Activated CD8-positive, alpha-beta memory T cell treated with anti-CD3 and anti-CD28 coated beads for 36 hours (primary cell): ENCODE measurements around the gene NDST1. TPM values are rescaled to one million over a fixed set of nuclear protein-coding genes. Genes with fewer than 3 reads are reported as not detected.

Experiments
- CTCF ChIA-PET: fragments of 350-600 bp; sonication (Branson Sonifier 250); formaldehyde crosslinking; loops from one replicate; lab custom pipeline; 2021; ENCODE audit warnings: antibody characterized with exemption; lab: Charles Lee
- POLR2A ChIA-PET: fragments of 350-600 bp; sonication (Branson Sonifier 250); formaldehyde crosslinking; loops from one replicate; lab custom pipeline; 2021; ENCODE audit warnings: antibody characterized with exemption; lab: Charles Lee
- total RNA-seq, 2 experiments: library from RNA; stranded (reverse); gene quantifications; one replicate each; pipeline ENCODE4 v1.2.3, GENCODE V29; 2021

Gene NDST1
- total RNA-seq, 2 experiments from 2014 or later: 3.2 to 4.8 TPM

DNA sequence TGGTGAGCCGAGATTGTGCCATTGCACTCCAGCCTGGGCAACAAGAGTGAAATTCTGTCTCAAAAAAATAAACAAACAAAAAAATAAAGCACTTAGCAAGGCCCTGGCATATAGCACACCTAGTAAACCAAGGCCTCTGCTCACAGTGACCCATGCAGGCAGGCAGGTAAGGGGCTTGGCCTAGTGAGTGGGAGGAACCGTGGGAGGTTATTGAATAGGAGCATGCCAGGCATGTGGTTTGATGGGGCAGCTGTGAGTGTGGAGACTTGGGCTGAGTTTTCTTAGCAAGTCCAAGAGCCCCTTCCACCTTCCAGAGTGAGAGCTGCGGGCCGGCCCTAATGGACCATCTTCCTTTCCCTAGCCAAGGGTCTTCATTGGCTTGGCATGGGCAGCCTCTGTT lies 4.5 kb upstream of the NDST1 start:
- ChIA-PET POLR2A (interaction anchor here (0.6 kb wide), 1 partner anchor 296 kb away, joined by 3 read pairs; no protein-coding TSS in a partner anchor), CTCF (no interaction called here)

DNA sequence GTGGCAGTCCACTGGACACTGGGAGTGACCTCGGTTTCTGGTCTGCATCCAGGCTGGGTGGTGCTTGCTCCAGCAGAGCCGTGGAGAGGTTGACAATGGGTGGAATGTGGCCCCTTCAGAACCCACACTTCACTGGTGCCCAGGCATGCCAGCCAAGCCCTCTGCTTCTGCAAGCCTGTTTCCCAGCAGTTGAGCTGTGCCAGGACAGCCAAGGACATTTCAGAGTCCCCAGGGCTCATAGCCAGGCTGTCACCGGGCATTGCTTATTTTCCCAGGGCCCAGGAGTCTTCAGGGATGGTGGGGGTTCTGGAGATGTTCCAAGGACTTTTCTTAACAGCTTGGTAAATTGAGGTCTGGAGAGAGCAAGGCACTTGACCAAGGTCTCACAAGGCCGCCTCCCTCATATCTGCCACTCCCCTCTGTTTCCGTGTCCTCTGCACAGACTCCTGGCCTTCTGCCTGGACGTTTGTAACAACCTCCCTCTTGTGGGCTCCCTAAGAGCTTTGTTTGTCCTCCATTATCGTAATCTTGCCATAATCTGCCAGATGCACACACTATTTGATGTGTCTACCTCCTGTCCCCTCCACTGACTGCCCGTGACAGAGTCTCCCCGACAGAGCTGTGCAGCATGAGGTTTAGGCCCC lies 3.8 kb upstream of the NDST1 start:
- ChIA-PET POLR2A (no interaction called here), CTCF (interaction anchor here (0.6 kb wide), 1 partner anchor 29 kb away, joined by 6 read pairs; no protein-coding TSS in a partner anchor)

DNA sequence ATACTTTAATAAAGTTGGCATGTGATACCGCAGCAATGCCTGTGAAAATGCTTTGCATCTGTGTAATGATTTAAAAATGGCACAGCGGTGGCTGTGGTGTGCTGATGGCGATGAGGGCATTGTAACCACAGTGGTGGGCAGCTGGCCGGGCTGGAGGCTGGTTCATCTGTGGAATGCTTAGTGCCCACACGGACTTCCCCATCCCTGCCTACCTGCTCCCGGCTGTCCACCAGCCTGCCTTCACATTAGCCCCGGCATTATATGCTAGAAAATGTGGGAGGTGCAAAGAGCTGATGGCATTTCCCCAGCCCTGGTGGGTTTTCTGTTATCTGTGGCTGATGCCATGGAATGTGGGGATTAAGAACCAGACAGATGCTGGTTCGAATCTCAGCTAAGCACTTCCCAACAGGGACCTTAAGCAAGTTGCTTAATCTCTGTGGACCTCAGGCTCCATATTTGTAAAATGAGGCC lies 2.9 kb upstream of the NDST1 start:
- ChIA-PET CTCF (no interaction called here), POLR2A (no interaction called here)

DNA sequence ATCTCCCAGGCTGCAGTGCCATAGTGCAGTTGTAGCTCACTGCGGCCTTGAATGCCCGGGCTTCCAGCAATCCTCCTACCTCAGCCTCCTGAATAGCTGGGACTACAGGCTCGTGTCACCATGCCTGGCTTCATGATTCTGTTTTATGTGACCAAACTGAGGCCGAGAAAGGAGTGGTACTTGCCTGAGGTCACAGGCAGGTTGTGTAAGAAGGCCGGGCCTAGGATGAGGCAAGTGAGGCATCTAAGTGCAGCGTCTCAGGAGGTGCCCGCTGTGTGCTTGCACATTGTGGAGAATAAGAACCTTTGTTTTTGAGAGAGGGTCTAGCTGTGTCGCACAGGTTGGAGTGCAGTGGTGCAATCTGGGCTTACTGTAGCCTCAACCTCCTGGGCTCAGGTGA lies 2.1 kb upstream of the NDST1 start:
- POLR2A ChIA-PET: no interaction called here
- CTCF ChIA-PET: no interaction called here

DNA sequence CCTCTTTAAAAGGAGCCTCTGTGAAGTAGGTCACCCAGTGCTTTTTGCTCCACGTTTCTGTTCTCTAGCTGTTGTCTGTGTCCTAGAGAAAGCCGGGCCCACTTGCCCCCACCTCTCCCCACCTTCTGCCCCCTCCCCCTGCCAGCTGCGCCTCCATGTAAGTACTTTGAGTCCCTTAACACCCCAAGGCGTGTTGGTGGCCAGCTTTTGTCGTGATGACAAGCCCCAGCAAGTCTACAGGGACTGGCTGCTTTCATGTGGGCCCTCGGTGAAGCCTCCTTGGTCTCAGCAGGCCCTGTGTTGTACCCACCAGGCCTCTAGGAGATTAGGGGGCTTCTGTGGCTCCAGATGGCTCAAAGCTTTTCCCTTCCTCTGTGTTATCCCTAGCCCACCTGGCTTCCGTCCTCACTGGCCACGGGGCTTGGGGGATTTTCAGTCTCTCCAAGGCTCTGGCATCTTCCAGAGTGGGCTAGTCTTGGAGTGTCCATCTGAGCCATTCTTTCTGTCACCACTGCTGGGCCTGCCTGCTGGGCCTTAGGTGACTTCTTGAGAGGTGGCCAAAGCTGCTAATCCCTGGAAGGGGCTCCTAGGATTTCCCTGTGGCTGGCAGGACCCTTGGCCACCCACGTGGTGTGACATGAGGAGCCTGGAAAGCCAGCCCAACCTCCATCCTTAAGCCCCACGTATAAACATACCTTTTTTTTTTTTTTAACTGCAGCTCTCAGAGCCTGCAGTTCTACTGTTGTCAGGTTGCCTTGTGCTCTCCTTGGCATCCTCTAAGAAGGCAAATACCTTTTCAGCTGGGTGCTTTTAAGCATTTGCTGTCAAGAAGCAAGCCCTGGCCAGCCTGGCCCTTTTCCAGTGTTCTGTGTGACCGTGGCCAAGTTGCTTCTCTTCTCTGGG lies 1.1 kb upstream of the NDST1 start:
- POLR2A ChIA-PET: no interaction called here
- CTCF ChIA-PET: interaction anchor here (0.7 kb wide), 1 partner anchor 216 kb away, joined by 3 read pairs; no protein-coding TSS in a partner anchor

DNA sequence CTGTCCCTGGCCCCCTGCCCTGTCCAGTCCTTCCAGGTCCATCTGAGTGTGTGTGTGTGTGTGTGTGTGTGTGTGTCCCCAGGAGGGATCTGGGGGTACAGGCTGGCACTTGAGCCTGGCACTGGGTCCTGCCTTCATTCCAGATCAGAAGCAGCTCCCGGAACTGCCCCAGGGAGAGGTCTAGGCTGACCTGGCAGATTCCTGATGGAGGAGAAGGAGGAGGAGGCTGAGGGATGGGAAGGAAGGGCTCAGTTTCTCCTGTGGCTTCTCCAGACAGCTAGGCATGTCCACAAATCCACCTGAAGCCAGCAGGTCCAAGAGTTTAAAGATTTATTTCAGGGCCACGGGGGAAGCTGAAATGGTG lies 328 bp downstream of the NDST1 start:
- POLR2A ChIA-PET: no interaction called here
- CTCF ChIA-PET: no interaction called here

DNA sequence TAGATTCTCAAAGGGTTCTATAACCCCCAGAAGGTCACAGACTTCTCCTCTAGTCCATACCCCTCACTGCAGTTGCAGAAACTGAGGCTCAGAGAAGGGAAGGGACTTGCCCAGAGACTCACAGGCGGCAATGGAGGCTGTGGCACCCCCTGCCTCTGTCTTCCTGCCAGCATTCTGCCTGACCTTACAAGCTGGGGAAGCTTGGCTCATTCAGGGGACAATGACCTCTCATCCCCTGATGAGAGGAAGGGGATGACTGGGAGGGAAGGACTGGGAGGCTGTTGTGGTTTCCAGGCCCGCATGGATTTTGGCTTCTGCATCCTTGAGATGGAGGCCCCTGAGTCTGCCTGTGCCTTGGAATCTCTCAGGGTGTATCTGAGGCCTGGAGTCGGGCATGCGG lies 897 bp downstream of the NDST1 start:
- ChIA-PET CTCF (no interaction called here), POLR2A (no interaction called here)

DNA sequence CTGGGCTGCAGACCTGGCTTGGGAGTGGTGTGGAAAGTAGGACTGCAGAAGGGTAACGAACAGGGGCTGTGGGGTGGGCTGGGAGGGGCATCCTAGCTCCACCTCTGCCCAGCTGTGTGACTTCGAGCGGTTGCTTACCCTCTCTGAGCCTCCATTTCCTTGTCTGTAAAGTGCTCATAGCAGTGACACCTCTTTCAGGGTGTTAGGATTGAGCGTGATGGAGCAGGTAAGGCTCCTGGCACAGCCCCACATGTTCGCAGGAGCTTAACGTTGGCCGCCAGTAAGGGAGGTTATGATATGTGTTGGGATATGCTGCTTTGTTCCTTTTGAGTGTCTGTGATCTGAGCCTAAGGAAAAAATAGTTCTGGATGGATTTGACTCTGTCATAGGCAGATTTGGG lies 2.1 kb downstream of the NDST1 start:
- CTCF ChIA-PET: no interaction called here
- POLR2A ChIA-PET: no interaction called here

DNA sequence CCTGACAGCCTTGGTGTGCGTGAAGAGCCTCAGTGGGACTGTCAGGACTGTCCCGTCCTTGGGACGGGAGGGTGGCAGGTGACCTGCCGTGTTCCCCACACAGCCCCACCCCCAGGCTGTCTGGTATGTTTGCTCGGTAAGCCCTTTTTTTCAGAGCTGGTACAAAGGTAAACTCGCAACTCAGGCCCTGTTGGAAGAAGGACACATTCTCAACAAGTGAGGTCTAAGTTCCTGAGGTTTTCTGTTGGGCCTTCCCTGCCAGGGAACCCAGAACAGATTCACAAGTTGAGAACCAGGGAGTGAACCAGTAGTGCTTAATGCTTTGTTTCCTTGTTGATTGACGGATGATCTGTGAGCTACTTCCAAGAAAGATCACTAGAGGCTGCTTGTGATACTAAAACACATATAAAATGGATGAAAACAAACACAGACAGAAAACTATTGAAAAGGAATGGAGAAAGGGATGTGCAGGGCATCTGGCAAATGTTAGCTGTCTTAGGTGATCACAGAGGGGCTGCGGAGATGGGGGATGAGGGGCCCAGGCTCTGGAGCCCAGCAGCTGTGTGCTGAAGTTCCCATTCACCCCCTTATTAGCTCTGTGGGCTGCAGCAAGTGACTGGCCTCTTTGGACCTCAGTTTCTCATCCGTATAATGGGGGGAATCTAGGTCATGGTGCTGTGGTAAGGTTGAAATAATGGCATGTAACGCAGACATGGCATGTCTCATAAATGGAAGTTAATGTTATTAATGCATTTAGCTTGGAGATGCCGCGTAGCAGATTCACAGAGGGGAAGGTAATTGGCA lies 2.7 kb downstream of the NDST1 start:
- POLR2A ChIA-PET: no interaction called here
- CTCF ChIA-PET: interaction anchor here (0.8 kb wide), 1 partner anchor 51 kb away, joined by 3 read pairs; no protein-coding TSS in a partner anchor

DNA sequence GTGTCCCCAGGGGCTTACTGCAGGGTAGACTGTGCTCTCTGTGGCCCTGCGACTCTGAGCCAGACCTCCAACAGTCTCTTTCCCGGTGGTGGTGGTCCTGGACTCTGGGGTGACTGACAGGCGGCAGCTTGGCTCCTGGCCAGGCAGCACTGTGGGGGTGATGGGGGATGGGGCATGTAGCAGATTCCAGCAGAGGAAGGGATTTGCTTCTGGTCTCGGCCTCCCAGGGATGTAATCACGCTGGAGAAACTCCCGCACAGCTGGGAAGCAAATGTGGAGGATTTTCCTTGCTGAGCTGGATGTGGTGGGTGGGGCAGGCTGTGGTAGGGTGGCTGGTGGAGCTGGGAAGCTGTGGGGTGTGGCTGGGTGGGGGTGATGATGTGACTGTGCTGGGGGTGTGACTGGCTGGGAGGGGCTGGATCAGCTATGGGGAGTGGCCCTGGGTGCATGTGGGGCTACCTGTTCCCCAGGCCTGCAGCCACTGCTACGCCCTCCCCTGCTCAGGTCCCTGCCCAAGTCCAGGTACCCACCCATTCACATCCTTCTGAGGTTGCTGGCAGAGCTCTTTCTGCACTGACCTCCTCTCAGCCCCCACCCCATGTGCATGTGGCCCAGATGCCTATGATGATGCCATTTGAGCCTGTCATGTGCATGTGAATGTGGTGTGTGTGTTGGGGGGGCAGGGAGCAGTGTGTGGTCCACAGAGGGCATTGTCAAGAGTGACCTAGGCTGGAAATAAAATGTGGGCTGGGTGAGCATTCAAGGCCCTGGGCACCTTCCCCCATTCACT lies 3.8 kb downstream of the NDST1 start:
- POLR2A ChIA-PET: no interaction called here

DNA sequence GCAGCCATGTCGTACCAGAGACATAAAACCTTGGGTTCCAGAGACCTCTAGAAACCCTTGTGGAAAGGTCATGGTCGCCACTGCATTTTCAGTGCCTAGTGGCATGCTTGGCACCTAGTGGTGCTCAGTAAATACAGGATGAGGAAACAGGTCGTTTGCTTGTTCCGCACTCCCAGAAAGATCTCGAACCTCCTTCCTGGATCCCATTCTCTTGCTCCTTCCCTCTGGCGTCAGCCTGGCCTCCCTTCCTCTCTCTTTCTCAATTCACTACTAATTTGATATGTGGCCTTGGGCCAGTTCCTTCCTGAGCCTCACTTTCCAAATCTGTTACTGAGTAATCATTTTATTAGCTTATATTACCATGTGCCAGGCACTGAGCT lies 4.4 kb downstream of the NDST1 start:
- CTCF ChIA-PET: no interaction called here

More for the DNA sequence above, 3.8 kb downstream of the NDST1 start:
- CTCF ChIA-PET: no interaction called here

DNA sequence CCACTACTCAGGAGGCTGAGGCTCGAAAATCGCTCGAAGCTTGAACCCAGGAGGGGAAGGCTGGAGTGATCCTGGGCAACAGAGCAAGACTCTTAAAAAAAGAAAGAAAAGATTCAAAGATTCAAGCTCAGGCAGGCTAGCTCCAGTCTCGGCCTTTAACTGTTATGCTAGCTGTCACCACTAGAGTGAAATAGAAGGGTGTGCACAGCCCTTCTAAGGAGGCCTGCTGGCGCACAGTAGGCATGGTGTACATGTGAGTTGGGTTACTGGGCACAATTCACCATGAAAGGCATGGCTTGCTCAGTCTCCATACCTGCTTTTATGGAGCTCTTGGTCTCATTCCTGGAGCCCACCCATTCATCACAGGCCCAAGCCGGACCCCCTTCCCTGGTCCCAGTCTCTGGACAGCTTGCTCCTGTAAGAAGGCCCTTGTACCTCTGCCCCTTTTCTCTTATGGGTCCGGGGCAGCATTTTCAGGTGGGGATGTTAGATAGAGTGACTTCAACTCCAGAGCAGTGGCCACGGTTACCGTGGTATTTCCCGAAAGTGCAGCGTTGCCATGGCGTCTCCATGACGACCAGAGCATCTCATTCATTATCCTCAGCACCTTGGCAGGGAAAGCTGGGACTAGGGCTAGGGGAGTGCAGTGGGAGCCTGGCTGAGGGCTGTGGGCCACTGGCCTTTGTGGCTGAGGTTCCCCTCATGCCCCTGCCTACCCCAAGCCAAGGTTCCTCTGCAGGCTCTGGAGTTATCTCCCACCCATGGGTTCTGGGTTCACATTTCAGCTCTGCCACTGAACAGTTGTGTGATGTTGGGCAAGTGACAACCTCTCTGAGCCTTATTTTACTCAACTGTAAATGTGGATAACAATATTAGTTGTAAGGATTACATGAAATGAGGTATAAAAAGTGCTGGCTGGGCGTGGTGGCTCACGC lies 5.7 kb downstream of the NDST1 start:
- CTCF ChIA-PET: no interaction called here
- POLR2A ChIA-PET: no interaction called here

More for the DNA sequence above, 4.4 kb downstream of the NDST1 start:
- POLR2A ChIA-PET: no interaction called here

DNA sequence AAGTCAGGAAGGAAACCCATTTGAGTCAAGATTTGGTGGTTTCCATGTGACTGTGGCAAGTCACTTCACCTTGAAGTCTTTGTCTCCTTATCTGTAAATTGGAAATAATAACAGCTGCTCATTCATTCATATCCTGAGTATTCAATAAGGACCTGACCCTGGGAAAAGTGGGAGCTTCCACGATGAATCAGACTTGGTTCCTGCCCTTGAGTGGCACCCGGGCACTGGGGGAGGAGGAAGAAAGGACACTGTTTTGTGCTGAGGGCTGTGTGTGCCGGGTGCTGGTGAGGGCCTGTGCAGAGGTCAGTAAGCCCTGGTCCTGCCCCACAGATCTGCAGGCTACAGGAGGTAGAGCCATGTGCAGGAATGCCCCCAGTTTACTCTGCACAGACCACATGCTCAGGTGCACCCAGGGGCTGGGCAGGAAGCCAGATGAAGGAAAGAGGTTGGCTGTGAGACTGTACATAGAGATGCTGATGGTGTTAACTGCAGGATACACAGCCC lies 6.8 kb downstream of the NDST1 start:
- ChIA-PET POLR2A (no interaction called here), CTCF (no interaction called here)

DNA sequence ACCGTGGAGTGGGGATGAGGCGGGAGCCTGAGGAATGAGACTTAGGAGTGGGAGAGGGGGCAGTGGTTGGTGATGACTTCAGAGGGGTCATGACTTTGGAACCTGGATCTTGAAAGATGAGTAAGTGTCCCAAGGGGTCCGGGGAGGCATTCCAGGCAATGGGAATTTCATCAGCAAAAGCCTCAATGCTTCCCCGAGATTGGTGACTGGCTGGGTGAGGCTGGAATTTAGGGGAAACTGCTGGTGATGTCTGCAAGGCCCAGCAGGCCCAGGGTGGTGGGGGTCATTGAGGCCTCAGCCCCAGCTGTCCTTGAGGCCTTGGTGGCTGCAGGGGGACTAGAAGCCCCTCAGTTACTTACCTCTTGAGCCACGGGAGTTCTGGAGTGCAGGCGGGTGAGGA lies 7.5 kb downstream of the NDST1 start:
- ChIA-PET CTCF (no interaction called here), POLR2A (no interaction called here)

DNA sequence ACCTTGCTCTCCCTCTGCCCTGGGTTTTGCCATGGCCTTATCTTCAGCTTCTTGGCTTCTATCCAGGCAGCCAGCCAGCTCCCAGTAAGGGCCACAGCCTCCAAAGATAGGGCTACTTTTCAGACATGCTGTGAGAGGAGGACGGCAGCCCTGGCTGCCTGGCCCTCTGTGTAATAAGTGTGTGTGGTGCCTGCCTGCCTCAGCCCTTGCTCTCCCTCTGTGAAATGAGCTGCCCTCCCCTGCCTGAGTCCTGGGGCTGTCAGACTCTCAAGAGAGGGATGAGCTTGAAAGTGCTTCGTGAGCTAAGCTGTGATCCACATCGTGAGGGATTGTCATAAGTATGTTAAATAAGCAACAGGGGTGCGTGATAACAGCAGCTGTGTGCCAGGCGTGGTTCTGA lies 8.1 kb downstream of the NDST1 start:
- CTCF ChIA-PET: interaction anchor here (0.6 kb wide), 1 partner anchor 28 kb away, joined by 3 read pairs; no protein-coding TSS in a partner anchor
- POLR2A ChIA-PET: no interaction called here

DNA sequence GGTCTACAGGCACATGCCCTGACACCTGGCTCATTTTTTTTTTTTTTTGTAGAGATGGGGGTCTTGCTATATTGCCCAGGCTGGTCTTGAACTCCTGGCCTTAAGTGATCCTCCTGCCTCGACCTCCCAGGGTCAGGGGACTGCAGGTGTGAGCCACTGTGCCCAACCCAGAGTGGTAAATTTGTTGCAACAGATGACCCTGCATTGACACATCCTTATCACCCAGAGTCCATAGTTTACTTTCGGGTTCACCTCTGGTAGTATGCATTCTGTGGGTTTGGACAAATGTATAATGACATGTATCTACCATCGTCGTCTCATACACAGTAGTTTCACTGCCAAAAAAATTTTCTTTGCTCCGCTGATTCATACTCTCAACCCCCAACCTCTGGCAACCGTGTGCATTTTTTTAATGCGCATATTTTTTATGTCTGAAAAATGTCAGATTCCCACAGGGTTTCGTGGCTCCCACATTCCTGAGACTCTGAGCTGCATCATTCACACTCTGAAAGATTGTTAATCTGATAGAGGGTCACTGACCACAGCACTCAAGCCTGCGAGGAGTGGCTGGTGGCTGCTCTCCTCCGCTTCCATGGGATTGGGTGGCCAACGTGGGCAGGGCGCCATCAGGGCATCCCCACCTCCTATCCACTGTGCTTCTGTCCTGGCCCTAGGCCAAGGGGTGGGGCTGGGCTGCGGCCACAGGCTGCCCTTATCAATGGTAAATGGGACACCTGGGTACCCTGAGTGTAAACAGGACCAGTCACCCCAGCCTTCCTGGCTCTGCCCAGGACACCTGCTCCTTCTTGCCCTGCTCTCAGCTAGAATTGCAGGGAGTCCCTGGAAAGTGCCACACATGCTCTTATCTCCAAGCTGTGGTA lies 9.6 kb downstream of the NDST1 start:
- CTCF ChIA-PET: no interaction called here
- POLR2A ChIA-PET: no interaction called here
